DOHH2 (cell line): Measurements from ENCODE around the gene ZFR.

Source experiments
- H3F3A ChIP-seq: fragments of 200-600 bp; sonication (generic), shearing (Covaris generic); 2 replicates; pipeline ENCODE4 v1.6.0; 2016; ENCODE audit warnings: antibody characterized with exemption, mild to moderate bottlenecking; ENCODE audit not compliant: control insufficient read depth, insufficient read depth
- H3K27ac ChIP-seq: fragments of 200-600 bp; sonication (generic); 2 replicates; pipeline ENCODE4 v1.5.1; 2014; ENCODE audit warnings: low read depth, mild to moderate bottlenecking, low read length, moderate library complexity
- H3K27me3 ChIP-seq: fragments of 200-600 bp; sonication (generic); 2 replicates; pipeline ENCODE4 v1.6.1; 2014; ENCODE audit warnings: mild to moderate bottlenecking, low read length, mixed read lengths; ENCODE audit not compliant: control insufficient read depth
- H3K36me3 ChIP-seq: fragments of 200-600 bp; sonication (generic); 2 replicates; pipeline ENCODE4 v1.6.1; 2014; ENCODE audit warnings: mild to moderate bottlenecking, low read length, moderate library complexity, mixed read lengths; ENCODE audit not compliant: control insufficient read depth
- H3K4me1 ChIP-seq: fragments of 200-600 bp; sonication (generic); 2 replicates; pipeline ENCODE4 v1.6.1; 2014; ENCODE audit warnings: mild to moderate bottlenecking, low read length, mixed read lengths; ENCODE audit not compliant: control insufficient read depth
- H3K4me2 ChIP-seq: fragments of 200-600 bp; sonication (generic); 2 replicates; pipeline ENCODE4 v1.6.0; 2014; ENCODE audit warnings: mild to moderate bottlenecking, low read length, moderate library complexity
- H3K4me3 ChIP-seq: fragments of 200-600 bp; sonication (generic); 2 replicates; pipeline ENCODE4 v1.5.1; 2014; ENCODE audit warnings: mild to moderate bottlenecking, low read length, mixed read lengths
- H3K79me2 ChIP-seq: fragments of 200-600 bp; sonication (generic); 2 replicates; pipeline ENCODE4 v1.6.1; 2014; ENCODE audit warnings: mild to moderate bottlenecking, low read length, mixed read lengths; ENCODE audit not compliant: control insufficient read depth
- H3K9me2 ChIP-seq: fragments of 200-600 bp; sonication (generic); replicated peaks from 2 replicates; pipeline ENCODE4 v1.6.1; 2014; ENCODE audit warnings: mild to moderate bottlenecking, low read length, mixed read lengths; ENCODE audit not compliant: control insufficient read depth
- H3K9me3 ChIP-seq: fragments of 200-600 bp; sonication (generic); 2 replicates; pipeline ENCODE4 v1.6.1; 2014; ENCODE audit warnings: antibody characterized with exemption, low read length, mixed read lengths; ENCODE audit not compliant: control insufficient read depth, insufficient read depth
- H4K20me1 ChIP-seq: fragments of 200-600 bp; sonication (generic); 2 replicates; pipeline ENCODE4 v1.6.0; 2014; ENCODE audit warnings: low read depth, mild to moderate bottlenecking, antibody characterized with exemption, low read length, moderate library complexity; ENCODE audit not compliant: control insufficient read depth, insufficient read depth
- CTCF ChIP-seq: fragments of 200-600 bp; sonication (generic); IDR thresholded peaks from one replicate; pipeline ENCODE4 v1.5.1; 2014; ENCODE audit warnings: antibody characterized with exemption, mild to moderate bottlenecking, low read depth, low read length; ENCODE audit not compliant: poor library complexity, severe bottlenecking
- EZH2phosphoT487 ChIP-seq: fragments of 200-600 bp; sonication (generic); IDR thresholded peaks from 2 replicates; pipeline ENCODE4 v1.6.1; 2017; ENCODE audit warnings: borderline replicate concordance, mild to moderate bottlenecking, antibody characterized with exemption, low read length, moderate library complexity, mixed read lengths

Gene ZFR

GRCh38 chr5:32476891-32477290, 32.4 kb upstream of the ZFR start:
- Histone ChIP-seq H3K4me1 (no peaks in the 10 kb centered on the region), H3F3A (no peaks in the 10 kb centered on the region), H3K27ac (no peak overlapping the region), H3K36me3 (no peaks in the 10 kb centered on the region), H3K4me3 (no peak overlapping the region), H3K4me2 (no peak overlapping the region), H4K20me1 (no peaks in the 10 kb centered on the region), H3K9me2 (no peaks in the 10 kb centered on the region), H3K79me2 (no peaks in the 10 kb centered on the region), H3K27me3 (no peaks in the 10 kb centered on the region), H3K9me3 (no peaks in the 10 kb centered on the region)
- TF ChIP-seq CTCF: no peak
- TF ChIP-seq EZH2phosphoT487: no peak

- Histone ChIP-seq H3K4me2 (no peak overlapping the region), H3K9me3 (no peaks in the 10 kb centered on the region), H3K9me2 (no peaks in the 10 kb centered on the region), H3K36me3 (no peaks in the 10 kb centered on the region), H3K27ac (no peak overlapping the region), H3K79me2 (no peaks in the 10 kb centered on the region), H3K4me1 (no peaks in the 10 kb centered on the region), H3K4me3 (no peak overlapping the region), H3K27me3 (no peaks in the 10 kb centered on the region), H3F3A (no peaks in the 10 kb centered on the region), H4K20me1 (no peaks in the 10 kb centered on the region)
- no peak for TF ChIP-seq EZH2phosphoT487
- no peak for TF ChIP-seq CTCF
Measured at GRCh38 chr5:32475334-32476097, 31.0 kb upstream of the ZFR start.

GRCh38 chr5:32474209-32474854, 29.8 kb upstream of the ZFR start:
- no peaks in the 10 kb centered on the region for H3F3A ChIP-seq
- no peaks in the 10 kb centered on the region for H3K9me2 ChIP-seq
- no peaks in the 10 kb centered on the region for H3K36me3 ChIP-seq
- H3K4me3 ChIP-seq: no peak overlapping the region
- H4K20me1 ChIP-seq: no peaks in the 10 kb centered on the region
- no peak overlapping the region for H3K4me2 ChIP-seq
- H3K9me3 ChIP-seq: no peaks in the 10 kb centered on the region
- TF ChIP-seq CTCF (no peak), EZH2phosphoT487 (no peak)
- no peak overlapping the region for H3K27ac ChIP-seq
- H3K27me3 ChIP-seq: 0 out of 2 replicates have a peak, but pooled peaks cover 2% of the 10 kb centered on the region
- H3K4me1 ChIP-seq: no peaks in the 10 kb centered on the region
- H3K79me2 ChIP-seq: no peaks in the 10 kb centered on the region
